SK-N-SH (cell line): ENCODE measurements around the gene GPR183. TPM values are rescaled to one million over a fixed set of nuclear protein-coding genes. Genes with fewer than 3 reads are reported as not detected.

Experiments used
- CTCF ChIA-PET: fragments of 300-600, 350-600 bp; formaldehyde crosslinking; extraction: SDS; loops from one replicate; lab custom pipeline; 2021; lab: Yijun Ruan, JAX
- POLR2A ChIA-PET: fragments of 350-600 bp; sonication (Branson Sonifier 250); formaldehyde crosslinking; extraction: SDS; loops from one replicate; lab custom pipeline; 2020; ENCODE audit warnings: antibody characterized with exemption, inconsistent platforms; lab: Yijun Ruan, JAX
- DNase-seq: peaks from one replicate; pipeline ENCODE4 v3.0.0; 2012
- H2AFZ ChIP-seq: fragments of 200-600 bp; sonication (generic); 2 replicates; pipeline ENCODE4 v1.8.1; 2016; ENCODE audit warnings: antibody characterized with exemption, mild to moderate bottlenecking, low read depth
- H3F3A ChIP-seq: fragments of 200-600 bp; sonication (generic); replicated peaks from 2 replicates; pipeline ENCODE3; 2016; ENCODE audit warnings: antibody characterized with exemption, mild to moderate bottlenecking; ENCODE audit not compliant: insufficient read depth
- H3K27ac ChIP-seq, 2 experiments: fragments of 200-500 bp in 1 of 2; fragments of 200-600 bp in 1 of 2; sonication (Bioruptor generic) in 1 of 2; sonication (generic), shearing (Covaris generic) in 1 of 2; 2 replicates each; pipeline versions ENCODE4 v1.5.1 to v1.6.1; 2014 to 2016; ENCODE audit warnings: low read depth in 2 of 2, inconsistent platforms in 1 of 2, low read length in 1 of 2, mild to moderate bottlenecking in 1 of 2, mixed read lengths in 1 of 2
- H3K27me3 ChIP-seq: fragments of 200-600 bp; sonication (generic), shearing (Covaris generic); 2 replicates; pipeline ENCODE4 v1.6.1; 2016; ENCODE audit warnings: mixed run types; ENCODE audit not compliant: insufficient read depth
- H3K36me3 ChIP-seq, 2 experiments: fragments of 200-500 bp in 1 of 2; fragments of 200-600 bp in 1 of 2; sonication (Bioruptor generic) in 1 of 2; sonication (generic) in 1 of 2; replicated peaks in 1 of 2; 2 replicates each; pipeline versions ENCODE3 to v1.5.1; 2014 to 2016; ENCODE audit warnings: low read length in 1 of 2, mild to moderate bottlenecking in 1 of 2; ENCODE audit not compliant: insufficient read depth in 2 of 2, control insufficient read depth in 1 of 2
- H3K4me1 ChIP-seq, 2 experiments: fragments of 200-500 bp in 1 of 2; fragments of 200-600 bp in 1 of 2; sonication (Bioruptor generic) in 1 of 2; sonication (generic), shearing (Covaris generic) in 1 of 2; 2 replicates each; pipeline versions ENCODE4 v1.5.1 to v1.6.1; 2014 to 2016; ENCODE audit warnings: low read depth in 1 of 2, low read length in 1 of 2, mixed run types in 1 of 2; ENCODE audit not compliant: insufficient read depth in 2 of 2, control insufficient read depth in 1 of 2
- H3K4me2 ChIP-seq: fragments of 200-600 bp; sonication (generic), shearing (Covaris generic); 2 replicates; pipeline ENCODE4 v1.6.1; 2017; ENCODE audit warnings: mixed run types
- H3K4me3 ChIP-seq, 2 experiments: fragments of 200-500 bp in 1 of 2; fragments of 200-600 bp in 1 of 2; sonication (Bioruptor generic) in 1 of 2; sonication (generic), shearing (Covaris generic) in 1 of 2; 2 replicates each; pipeline versions ENCODE4 v1.5.1 to v1.8.1; 2014 to 2016; ENCODE audit warnings: low read depth in 2 of 2, inconsistent platforms in 1 of 2, low read length in 1 of 2, mild to moderate bottlenecking in 1 of 2, mixed read lengths in 1 of 2, moderate library complexity in 1 of 2
- H3K79me2 ChIP-seq: fragments of 200-600 bp; sonication (generic); 2 replicates; pipeline ENCODE4 v1.8.1; 2017; ENCODE audit warnings: mild to moderate bottlenecking; ENCODE audit not compliant: insufficient read depth
- H3K9ac ChIP-seq: fragments of 200-600 bp; sonication (generic); 2 replicates; pipeline ENCODE4 v1.6.1; 2017; ENCODE audit warnings: mixed run types
- H3K9me2 ChIP-seq: fragments of 200-600 bp; sonication (generic); 2 replicates; pipeline ENCODE4 v1.6.1; 2017; ENCODE audit warnings: mixed run types
- H3K9me3 ChIP-seq: fragments of 200-600 bp; sonication (generic); 2 replicates; pipeline ENCODE4 v1.6.1; 2017; ENCODE audit warnings: mixed run types, mild to moderate bottlenecking, moderate library complexity
- H4K20me1 ChIP-seq: fragments of 200-600 bp; sonication (generic); 2 replicates; pipeline ENCODE4 v1.6.1; 2017; ENCODE audit warnings: mild to moderate bottlenecking, mixed run types; ENCODE audit not compliant: insufficient read depth
- ELF1 ChIP-seq: IDR thresholded peaks from 2 replicates; pipeline ENCODE4 v1.4.0; 2012
- EP300 ChIP-seq, 2 experiments: IDR thresholded peaks; 2 replicates each; pipeline versions ENCODE4 v1.4.0 to v1.6.1; 2012; ENCODE audit warnings: borderline replicate concordance in 1 of 2, low read depth in 1 of 2, low read length in 1 of 2
- GABPA ChIP-seq: IDR thresholded peaks from 2 replicates; pipeline ENCODE4 v1.4.0; 2012; ENCODE audit warnings: low read depth, mild to moderate bottlenecking
- GATA2 ChIP-seq: sonication (generic); formaldehyde crosslinking; IDR thresholded peaks from 2 replicates; pipeline ENCODE4 v1.5.0; 2020; ENCODE audit warnings: mild to moderate bottlenecking, missing genetic modification reagents
- MEF2A ChIP-seq: IDR thresholded peaks from 2 replicates; pipeline ENCODE4 v1.4.0; 2012; ENCODE audit warnings: low read depth, borderline replicate concordance
- NFIC ChIP-seq: IDR thresholded peaks from 2 replicates; pipeline ENCODE4 v1.4.0; 2012; ENCODE audit warnings: borderline replicate concordance
- NRF1 ChIP-seq: IDR thresholded peaks from 2 replicates; pipeline ENCODE4 v1.6.1; 2012; ENCODE audit warnings: low read depth, mild to moderate bottlenecking, low read length
- REST ChIP-seq: IDR thresholded peaks from 2 replicates; pipeline ENCODE4 v1.6.1; 2012; ENCODE audit warnings: mild to moderate bottlenecking, low read depth, low read length, moderate library complexity
- RFX5 ChIP-seq: IDR thresholded peaks from 2 replicates; pipeline ENCODE4 v1.6.1; 2012; ENCODE audit warnings: mild to moderate bottlenecking, improper control_type of control experiment, low read length
- WGBS: methylation state at CpG from one replicate; pipeline ENCODE4 v1.1.6; 2017; ENCODE audit warnings: low lambda C conversion rate; 5-methylcytosine and 5-hydroxymethylcytosine counted together
- polyA plus RNA-seq, 3 experiments: library from polyadenylated mRNA; depleted of rRNA; stranded (reverse); fragments of >200 nt; gene quantifications; 2 replicates each; pipeline ENCODE4 v1.2.3, GENCODE V29; 2012
- TF ChIP-seq, protein P1 (sequence below): IDR thresholded peaks from 2 replicates; pipeline ENCODE4 v1.4.0; 2012; ENCODE audit warnings: low read depth

Gene GPR183
- polyA plus RNA-seq, 1 of the 3 experiments (the other 2 are of a cell fraction) = 0.07 TPM

DNA sequence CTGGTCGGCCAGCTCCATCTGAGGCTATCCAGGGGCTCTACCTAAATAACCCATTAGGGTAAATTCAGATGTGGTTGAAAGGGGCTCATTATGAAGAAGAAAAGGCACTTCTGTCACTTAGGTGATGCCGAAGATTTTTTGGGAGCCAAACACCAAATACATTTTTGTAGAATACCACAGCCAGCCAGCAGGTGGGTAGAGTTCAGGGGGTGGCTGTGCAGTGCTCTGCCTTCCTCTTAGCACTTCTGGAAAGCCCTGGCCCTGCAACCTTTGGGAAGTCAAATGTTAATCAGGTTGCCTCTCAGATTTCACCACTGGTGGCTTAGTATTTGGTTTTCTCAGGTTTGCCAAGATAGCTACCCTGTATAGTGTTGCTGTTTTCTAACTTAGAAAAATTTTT, 30.5 kb downstream of the GPR183 start:
- Histone ChIP-seq H3K9me3 (no peaks in the 10 kb centered on the region), H3K4me3 (no peak overlapping the region), H3K9ac (no peak overlapping the region), H3K9me2 (no peaks in the 10 kb centered on the region), H3K36me3 (peaks cover 0 to 8% of the 10 kb centered on the region in 2 experiments), H3K4me1 (no peaks in the 10 kb centered on the region), H2AFZ (no peak overlapping the region), H3K79me2 (peaks cover 3% of the 10 kb centered on the region; the same call in 1 of the 2 replicates), H3K4me2 (no peak overlapping the region), H3F3A (no peaks in the 10 kb centered on the region), H3K27me3 (no peaks in the 10 kb centered on the region), H4K20me1 (no peaks in the 10 kb centered on the region), H3K27ac (no peak overlapping the region)
- ChIA-PET CTCF (interaction anchor here (0.8 to 7.8 kb wide), 5 partner anchors 11 to 160 kb away, joined by 3 to 38 read pairs (median 13); no protein-coding TSS in a partner anchor), POLR2A (no interaction called here)
- DNase-seq = no peak
- TF ChIP-seq MEF2A (no peak), RFX5 (no peak), REST (no peak), NRF1 (no peak), GATA2 (CRISPR knock-in tag) (no peak), ELF1 (no peak)
- 100% methylated on average over 2 of the region's 2 CpGs for WGBS

DNA sequence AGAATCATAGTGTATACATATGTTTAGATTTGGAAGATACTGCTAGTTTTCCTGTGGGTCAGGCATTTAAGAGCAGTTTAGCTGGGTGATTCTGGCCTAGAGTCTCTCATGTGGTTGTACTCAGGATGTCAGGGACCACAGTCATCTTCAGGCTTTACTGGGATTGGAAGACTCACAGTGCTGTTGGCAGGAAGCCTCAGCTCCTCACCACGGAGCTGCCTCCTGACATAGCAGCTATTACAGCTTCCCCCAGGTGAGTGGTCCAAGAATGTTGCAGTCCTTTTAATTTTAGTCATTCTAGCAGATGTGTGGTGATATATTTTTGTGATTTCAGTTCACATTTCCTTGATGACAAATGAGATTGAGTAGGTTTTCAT, 32.1 kb downstream of the GPR183 start:
- DNase-seq = no peak
- H3K4me2 ChIP-seq = no peak overlapping the region
- no peak overlapping the region for H3K4me3 ChIP-seq
- POLR2A ChIA-PET = no interaction called here
- H4K20me1 ChIP-seq = no peaks in the 10 kb centered on the region
- CTCF ChIA-PET = interaction anchor here (0.6 to 2.8 kb wide), 5 partner anchors 9 to 167 kb away, joined by 3 to 28 read pairs (median 5); no protein-coding TSS in a partner anchor
- no peaks in the 10 kb centered on the region for H3K9me2 ChIP-seq
- no peaks in the 10 kb centered on the region for H3K9me3 ChIP-seq
- peaks cover 3% of the 10 kb centered on the region; the same call in 1 of the 2 replicates for H3K79me2 ChIP-seq
- H3K9ac ChIP-seq = no peak overlapping the region
- no peak overlapping the region for H2AFZ ChIP-seq
- peaks cover 0 to 3% of the 10 kb centered on the region in 2 experiments for H3K36me3 ChIP-seq
- WGBS = 33% methylated on average over 1 of the region's 1 CpG
- TF ChIP-seq NFIC (peak; percentile 27), RFX5 (no peak), NRF1 (no peak), EP300 (IDR thresholded peaks at IDR 0.05; ENCODE audit: borderline replicate concordance in 1 of 2, low read depth in 1 of 2, low read length in 1 of 2) (no peak), REST (no peak), GABPA (no peak), MEF2A (no peak)
- TF ChIP-seq, protein P1, sequence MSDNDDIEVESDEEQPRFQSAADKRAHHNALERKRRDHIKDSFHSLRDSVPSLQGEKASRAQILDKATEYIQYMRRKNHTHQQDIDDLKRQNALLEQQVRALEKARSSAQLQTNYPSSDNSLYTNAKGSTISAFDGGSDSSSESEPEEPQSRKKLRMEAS = no peak
- TF ChIP-seq, all 33 proteins: peak for 1
- no peaks in the 10 kb centered on the region for H3K4me1 ChIP-seq
- no peaks in the 10 kb centered on the region for H3F3A ChIP-seq
- no peak overlapping the region for H3K27ac ChIP-seq
- H3K27me3 ChIP-seq = no peaks in the 10 kb centered on the region
